ENCODE data around the gene DOCK9.

DNA sequence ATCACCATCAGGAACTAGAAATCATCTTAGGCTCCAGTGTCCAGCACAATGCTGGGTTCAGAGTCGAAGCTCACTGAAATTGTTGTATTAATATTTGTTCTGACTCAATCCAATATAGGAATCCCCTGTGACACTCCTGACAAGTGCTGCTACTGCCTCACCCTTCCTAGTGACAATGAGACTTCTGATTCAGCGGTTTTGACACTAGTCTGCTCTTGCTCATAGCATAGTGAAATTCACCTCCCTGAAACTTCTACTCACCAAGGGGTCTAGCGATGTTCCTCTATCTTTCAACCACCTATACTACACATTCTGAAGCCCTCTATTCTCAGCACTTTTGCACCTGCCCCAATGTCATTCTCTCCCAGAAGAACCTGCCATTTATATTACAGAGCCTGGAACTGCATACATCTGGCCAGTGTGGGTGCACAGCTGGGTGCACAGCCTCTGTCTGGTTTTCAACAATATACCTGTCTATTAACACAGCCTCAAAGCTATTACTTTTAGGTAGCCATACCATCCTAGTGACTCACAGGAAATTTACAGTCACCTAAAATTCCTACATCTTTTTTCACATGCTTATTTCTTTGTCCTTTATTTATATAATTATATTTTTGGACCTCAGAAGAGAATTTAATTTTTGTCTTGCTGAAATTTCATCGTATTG, 88.3 kb downstream of the DOCK9 start:
- TF ChIP-seq CTCF (conservative IDR thresholded peaks at IDR 0.05; ENCODE audit: low read depth, low read length) (no peak), EZH2phosphoT487 (IDR thresholded peaks at IDR 0.05; ENCODE audit: borderline replicate concordance, low read length) (no peak)
